ENCODE measurements around the gene SETD2. TPM values are rescaled to one million over a fixed set of nuclear protein-coding genes. Genes with fewer than 3 reads are reported as not detected.

The SETD2 gene
- total and polyA plus RNA-seq, 9 of the 15 experiments (the other 6 are each of a cell fraction or from before 2014, with no cell fraction given), result 8.2 to 44.0 (median 33.6) TPM

- TF ChIP-seq ZNF609 (CRISPR knock-in tag; IDR thresholded peaks at IDR 0.05; ENCODE audit: borderline replicate concordance), result no peak
- no peak for TF ChIP-seq HMBOX1 (IDR thresholded peaks at IDR 0.05)
- TF ChIP-seq POLR2AphosphoS5 (IDR thresholded peaks at IDR 0.05; ENCODE audit: control insufficient read depth, insufficient read depth, low read depth, low read length), result no peak
- TF ChIP-seq ZNF780A (CRISPR knock-in tag; IDR thresholded peaks at IDR 0.05), result no peak
- TF ChIP-seq TAL1 (IDR thresholded peaks at IDR 0.05), result peak; percentile 20; the same call in 1 of the 2 replicates
- TF ChIP-seq CBFA2T3 (IDR thresholded peaks at IDR 0.05), result peak; percentile 74
- no peak for TF ChIP-seq RUNX1 (IDR thresholded peaks at IDR 0.05; ENCODE audit: low read depth)
- TF ChIP-seq TRIM25 (IDR thresholded peaks at IDR 0.05; ENCODE audit: borderline replicate concordance), result no peak
- peak; percentile 35; the same call in 1 of the 2 replicates for TF ChIP-seq CBFA2T2 (conservative IDR thresholded peaks at IDR 0.05)
- TF ChIP-seq CBFB (CRISPR knock-in tag; IDR thresholded peaks at IDR 0.05), result no peak
- TF ChIP-seq ZNF146 (CRISPR knock-in tag; IDR thresholded peaks at IDR 0.05; ENCODE audit: unreplicated experiment), result no peak
- no peak for TF ChIP-seq ZNF134 (CRISPR knock-in tag; conservative IDR thresholded peaks at IDR 0.05)
- TF ChIP-seq NKRF (IDR thresholded peaks at IDR 0.05; ENCODE audit: borderline replicate concordance), result no peak
- TF ChIP-seq CREB3L1 (IDR thresholded peaks at IDR 0.05; ENCODE audit: borderline replicate concordance, low read depth), result no peak
- TF ChIP-seq FOS (IDR thresholded peaks at IDR 0.05; ENCODE audit: extremely low read depth, insufficient read length), result no peak
- no peak for TF ChIP-seq PCBP1 (IDR thresholded peaks at IDR 0.05; ENCODE audit: low read depth, low read length, poor library complexity, severe bottlenecking)
- TF ChIP-seq SMAD2 (IDR thresholded peaks at IDR 0.05; ENCODE audit: low read depth, low read length), result no peak
- TF ChIP-seq MYBL2 (IDR thresholded peaks at IDR 0.05; ENCODE audit: low read depth), result no peak
- no peak for TF ChIP-seq MYBL2 (CRISPR knock-in tag; IDR thresholded peaks at IDR 0.05; ENCODE audit: borderline replicate concordance)
Measured at GRCh38 chr3:47036145-47036544, 127.8 kb downstream of the SETD2 start (continued).
